Tibial nerve (tissue), 3 donors: ENCODE measurements around the gene ANAPC5.

Source experiments
- CTCF ChIP-seq, 5 experiments: fragments of 200-600 bp in 3 of 5; fragments of 450-650 bp in 2 of 5; sonication (generic) in 3 of 5; IDR thresholded peaks; one replicate each; pipeline ENCODE4 v1.5.1; 2016 to 2019; ENCODE audit warnings: antibody characterized with exemption in 5 of 5, mild to moderate bottlenecking in 3 of 5, moderate library complexity in 2 of 5
- POLR2A ChIP-seq, 2 donors: fragments of 450-650 bp; IDR thresholded peaks; one replicate each; pipeline ENCODE4 v1.6.1; 2017; ENCODE audit warnings: antibody characterized with exemption in 2 of 2, mild to moderate bottlenecking in 2 of 2, moderate library complexity in 2 of 2

- TF ChIP-seq CTCF (IDR thresholded peaks at IDR 0.05) = no peak
- TF ChIP-seq POLR2A (IDR thresholded peaks at IDR 0.05) = no peak
Measured at GRCh38 chr12:121295116-121295745, 57.0 kb downstream of the ANAPC5 start.
